OCI-LY7 (cell line): ENCODE data around the gene CPA3. TPM values are rescaled to one million over a fixed set of nuclear protein-coding genes. Genes with fewer than 3 reads are reported as not detected.

ENCODE experiments used
- BruUV-seq: library from RNA; stranded (reverse); fragments of 400-500 nt; replicated peaks from 2 replicates; lab custom pipeline; 2021; lab: Mats Ljungman, UMichigan
- CTCF ChIA-PET: fragments of 300-600 bp; sonication (Branson Sonifier 250); formaldehyde crosslinking; loops from one replicate; lab custom pipeline; 2022; ENCODE audit warnings: antibody characterized with exemption; ENCODE audit not compliant: unreplicated experiment; lab: Charles Lee
- POLR2A ChIA-PET: fragments of 300-600 bp; sonication (Branson Sonifier 250); formaldehyde crosslinking; loops from one replicate; lab custom pipeline; 2022; ENCODE audit warnings: antibody characterized with exemption; lab: Charles Lee
- DNase-seq: peaks from one replicate; pipeline ENCODE4 v3.0.0-alpha.2; 2015; ENCODE audit warnings: low spot score
- H2AFZ ChIP-seq: fragments of 200-600 bp; sonication (generic), shearing (Covaris generic); 2 replicates; pipeline ENCODE4 v1.6.1; 2014; ENCODE audit warnings: mild to moderate bottlenecking, antibody characterized with exemption, low read length, moderate library complexity
- H3K27ac ChIP-seq: fragments of 200-600 bp; sonication (generic); 2 replicates; pipeline ENCODE4 v1.5.1; 2014; ENCODE audit warnings: mixed run types, low read depth, mild to moderate bottlenecking, moderate library complexity, low read length, inconsistent platforms; ENCODE audit not compliant: poor library complexity, severe bottlenecking
- H3K36me3 ChIP-seq: fragments of 200-600 bp; sonication (generic); 2 replicates; pipeline ENCODE4 v1.6.1; 2014; ENCODE audit warnings: mild to moderate bottlenecking, antibody characterized with exemption, low read length, moderate library complexity, mixed read lengths; ENCODE audit not compliant: insufficient read depth
- H3K4me1 ChIP-seq: fragments of 200-600 bp; sonication (generic); 2 replicates; pipeline ENCODE4 v1.5.1; 2014; ENCODE audit warnings: mild to moderate bottlenecking, low read length; ENCODE audit not compliant: insufficient read depth, poor library complexity, severe bottlenecking
- H3K4me2 ChIP-seq: fragments of 200-600 bp; sonication (generic); 2 replicates; pipeline ENCODE4 v1.6.1; 2014; ENCODE audit warnings: mild to moderate bottlenecking, low read length
- H3K4me3 ChIP-seq: fragments of 200-600 bp; sonication (generic); 2 replicates; pipeline ENCODE4 v1.5.1; 2014; ENCODE audit warnings: mild to moderate bottlenecking, low read depth, low read length; ENCODE audit not compliant: poor library complexity, severe bottlenecking
- H3K79me2 ChIP-seq: fragments of 200-600 bp; sonication (generic); 2 replicates; pipeline ENCODE4 v1.6.1; 2016; ENCODE audit warnings: low read depth, mild to moderate bottlenecking, low read length, moderate library complexity, mixed read lengths; ENCODE audit not compliant: insufficient read depth
- H3K9me2 ChIP-seq: fragments of 200-600 bp; sonication (generic); 2 replicates; pipeline ENCODE4 v1.6.1; 2016; ENCODE audit warnings: mild to moderate bottlenecking, low read length, mixed read lengths; ENCODE audit not compliant: insufficient read depth
- H3K9me3 ChIP-seq: fragments of 200-600 bp; sonication (generic); 2 replicates; pipeline ENCODE4 v1.6.1; 2014; ENCODE audit warnings: mild to moderate bottlenecking, mixed run types, low read length, mixed read lengths
- H4K20me1 ChIP-seq: fragments of 200-600 bp; sonication (generic); 2 replicates; pipeline ENCODE4 v1.6.1; 2014; ENCODE audit warnings: mild to moderate bottlenecking, antibody characterized with exemption, low read length, moderate library complexity, mixed read lengths; ENCODE audit not compliant: insufficient read depth
- EZH2phosphoT487 ChIP-seq: fragments of 200-600 bp; sonication (generic); IDR thresholded peaks from 2 replicates; pipeline ENCODE4 v1.6.1; 2018; ENCODE audit warnings: low read depth, borderline replicate concordance, mild to moderate bottlenecking, mixed run types, antibody characterized with exemption, low read length, moderate library complexity, mixed read lengths
- intact Hi-C: fragments of 100-400 bp; cut with micrococcal nuclease; formaldehyde crosslinking; loops from one replicate; pipeline ENCODE4 v1.10.0; 2022; ENCODE audit not compliant: unreplicated experiment
- total RNA-seq, 2 experiments: library from RNA; depleted of rRNA in 1 of 2; stranded (reverse); fragments of >200 nt in 1 of 2; shearing (Covaris generic) in 1 of 2; gene quantifications; 2 replicates each; pipeline ENCODE4 v1.2.3, GENCODE V29; 2014 to 2022
- TF ChIP-seq, protein P1 (sequence below): fragments of 200-600 bp; sonication (generic); conservative IDR thresholded peaks from 2 replicates; pipeline ENCODE4 v1.5.1; 2014; ENCODE audit warnings: mild to moderate bottlenecking, antibody characterized with exemption, low read length, moderate library complexity, mixed read lengths

CPA3 gene
- total RNA-seq, 2 experiments from 2014 or later = not detected

DNA sequence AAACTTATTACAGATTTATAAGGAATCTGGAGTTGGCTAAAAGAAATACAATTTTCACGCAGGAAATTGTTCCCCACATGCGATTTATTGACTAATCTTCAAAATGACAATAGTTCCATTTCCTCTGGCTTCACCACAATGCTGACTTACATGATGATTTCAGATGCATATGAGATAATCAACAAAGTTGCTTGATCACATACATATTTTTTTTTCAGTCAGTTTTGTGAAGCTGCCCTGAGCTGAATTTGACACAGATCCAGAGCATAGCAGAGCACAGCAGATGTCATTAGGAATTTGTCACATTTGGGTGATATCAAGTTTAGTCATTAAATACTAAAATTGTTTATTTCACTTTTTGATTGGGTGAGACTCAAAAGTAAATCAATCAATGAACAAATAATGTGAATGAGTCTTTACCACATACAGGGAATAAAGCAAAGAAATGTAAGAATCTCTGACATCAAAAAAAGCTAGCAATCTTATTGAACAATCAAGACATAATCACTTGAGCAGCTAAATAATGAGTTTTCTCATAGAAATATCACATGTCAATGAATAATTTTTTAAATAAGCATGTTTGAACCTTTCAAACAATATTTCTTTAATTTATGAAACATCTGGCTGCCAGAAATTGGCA, 19.2 kb upstream of the CPA3 start:
- no peak overlapping the region for H3K27ac ChIP-seq

DNA sequence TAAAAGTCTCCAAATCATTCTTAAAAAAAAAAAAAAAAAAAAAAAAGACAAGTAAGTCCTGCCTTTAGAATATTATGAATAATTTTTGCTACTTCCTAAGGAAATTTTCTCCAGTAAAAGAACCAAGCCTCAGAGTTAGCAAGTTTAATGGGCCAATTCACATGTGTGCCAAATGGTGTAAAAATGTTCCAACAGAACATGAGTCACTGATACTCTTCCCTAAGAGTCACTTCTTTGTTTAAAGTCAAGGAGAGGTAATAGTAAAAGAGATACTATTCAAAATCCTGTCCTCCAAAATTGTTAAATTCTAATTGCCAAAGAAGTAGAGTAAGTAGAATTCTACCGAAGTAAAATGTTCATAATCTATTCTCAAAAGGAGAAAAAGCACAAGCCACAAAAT, 17.7 kb upstream of the CPA3 start:
- POLR2A ChIA-PET = interaction anchor here (0.7 to 1.0 kb wide), 2 partner anchors 43 to 468 kb away, joined by 3 to 7 read pairs; no protein-coding TSS in a partner anchor
- H3K79me2 ChIP-seq = no peaks in the 10 kb centered on the region
- CTCF ChIA-PET = no interaction called here
- DNase-seq = no peak
- no peak for TF ChIP-seq EZH2phosphoT487
- TF ChIP-seq, protein P1, sequence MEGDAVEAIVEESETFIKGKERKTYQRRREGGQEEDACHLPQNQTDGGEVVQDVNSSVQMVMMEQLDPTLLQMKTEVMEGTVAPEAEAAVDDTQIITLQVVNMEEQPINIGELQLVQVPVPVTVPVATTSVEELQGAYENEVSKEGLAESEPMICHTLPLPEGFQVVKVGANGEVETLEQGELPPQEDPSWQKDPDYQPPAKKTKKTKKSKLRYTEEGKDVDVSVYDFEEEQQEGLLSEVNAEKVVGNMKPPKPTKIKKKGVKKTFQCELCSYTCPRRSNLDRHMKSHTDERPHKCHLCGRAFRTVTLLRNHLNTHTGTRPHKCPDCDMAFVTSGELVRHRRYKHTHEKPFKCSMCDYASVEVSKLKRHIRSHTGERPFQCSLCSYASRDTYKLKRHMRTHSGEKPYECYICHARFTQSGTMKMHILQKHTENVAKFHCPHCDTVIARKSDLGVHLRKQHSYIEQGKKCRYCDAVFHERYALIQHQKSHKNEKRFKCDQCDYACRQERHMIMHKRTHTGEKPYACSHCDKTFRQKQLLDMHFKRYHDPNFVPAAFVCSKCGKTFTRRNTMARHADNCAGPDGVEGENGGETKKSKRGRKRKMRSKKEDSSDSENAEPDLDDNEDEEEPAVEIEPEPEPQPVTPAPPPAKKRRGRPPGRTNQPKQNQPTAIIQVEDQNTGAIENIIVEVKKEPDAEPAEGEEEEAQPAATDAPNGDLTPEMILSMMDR = no peak
- H3K9me3 ChIP-seq = no peaks in the 10 kb centered on the region
- no peak overlapping the region for H3K27ac ChIP-seq
- intact Hi-C loops = no loop called here
- no peaks in the 10 kb centered on the region for H3K9me2 ChIP-seq
- H3K4me2 ChIP-seq = no peak overlapping the region
- H3K4me1 ChIP-seq = no peaks in the 10 kb centered on the region
- no TSS peak for BruUV-seq
- no peak overlapping the region for H2AFZ ChIP-seq
- no peaks in the 10 kb centered on the region for H3K36me3 ChIP-seq
- H3K4me3 ChIP-seq = no peak overlapping the region
- H4K20me1 ChIP-seq = no peaks in the 10 kb centered on the region

More for the DNA sequence above, 19.2 kb upstream of the CPA3 start:
- Histone ChIP-seq H3K4me1 (no peaks in the 10 kb centered on the region), H3K36me3 (no peaks in the 10 kb centered on the region), H3K79me2 (no peaks in the 10 kb centered on the region), H3K9me3 (no peaks in the 10 kb centered on the region), H3K4me3 (no peak overlapping the region), H3K9me2 (no peaks in the 10 kb centered on the region), H4K20me1 (no peaks in the 10 kb centered on the region), H3K4me2 (no peak overlapping the region), H2AFZ (no peak overlapping the region)
- TF ChIP-seq, protein P1 = no peak
- TF ChIP-seq EZH2phosphoT487 = no peak
- no peak for DNase-seq
- CTCF ChIA-PET = no interaction called here
- BruUV-seq = no TSS peak
- POLR2A ChIA-PET = interaction anchor here (0.6 kb wide), 3 partner anchors 88 to 630 kb away, joined by 3 read pairs; no protein-coding TSS in a partner anchor
- intact Hi-C loops = no loop called here

DNA sequence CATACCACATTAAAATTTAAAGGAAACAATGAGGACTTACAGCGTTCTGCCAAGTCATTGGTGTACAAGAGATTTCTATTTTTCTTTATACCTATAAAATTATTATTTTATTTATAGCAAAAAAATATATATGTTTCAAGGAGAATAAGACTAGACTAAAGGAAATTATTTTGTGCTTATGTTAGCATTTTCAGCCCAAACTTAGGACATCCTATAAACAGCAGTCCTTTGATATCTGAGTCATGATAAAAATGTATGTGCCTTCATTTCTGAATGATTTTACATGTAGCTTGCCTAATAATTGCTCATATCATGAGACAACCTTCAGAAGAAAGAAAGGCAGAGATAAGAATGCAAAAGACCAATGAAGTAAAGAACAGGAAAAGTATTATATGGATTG, 16.7 kb upstream of the CPA3 start:
- no peak overlapping the region for H3K27ac ChIP-seq
- no peaks in the 10 kb centered on the region for H3K79me2 ChIP-seq
- DNase-seq = no peak
- H3K4me2 ChIP-seq = no peak overlapping the region
- TF ChIP-seq EZH2phosphoT487 = no peak
- TF ChIP-seq, protein P1 = no peak
- no peaks in the 10 kb centered on the region for H4K20me1 ChIP-seq
- no peak overlapping the region for H3K4me3 ChIP-seq
- CTCF ChIA-PET = no interaction called here
- H2AFZ ChIP-seq = no peak overlapping the region
- H3K4me1 ChIP-seq = no peaks in the 10 kb centered on the region
- no peaks in the 10 kb centered on the region for H3K9me2 ChIP-seq
- intact Hi-C loops = no loop called here
- POLR2A ChIA-PET = interaction anchor here (1.0 kb wide), 1 partner anchor 44 kb away, joined by 3 read pairs; no protein-coding TSS in a partner anchor
- H3K9me3 ChIP-seq = no peaks in the 10 kb centered on the region
- no TSS peak for BruUV-seq
- no peaks in the 10 kb centered on the region for H3K36me3 ChIP-seq
